ENCODE measurements around the gene TRMT112. TPM values are rescaled to one million over a fixed set of nuclear protein-coding genes. Genes with fewer than 3 reads are reported as not detected.

The TRMT112 gene
- total RNA-seq, 2 donors from 2014 or later = 170 to 223 TPM

DNA sequence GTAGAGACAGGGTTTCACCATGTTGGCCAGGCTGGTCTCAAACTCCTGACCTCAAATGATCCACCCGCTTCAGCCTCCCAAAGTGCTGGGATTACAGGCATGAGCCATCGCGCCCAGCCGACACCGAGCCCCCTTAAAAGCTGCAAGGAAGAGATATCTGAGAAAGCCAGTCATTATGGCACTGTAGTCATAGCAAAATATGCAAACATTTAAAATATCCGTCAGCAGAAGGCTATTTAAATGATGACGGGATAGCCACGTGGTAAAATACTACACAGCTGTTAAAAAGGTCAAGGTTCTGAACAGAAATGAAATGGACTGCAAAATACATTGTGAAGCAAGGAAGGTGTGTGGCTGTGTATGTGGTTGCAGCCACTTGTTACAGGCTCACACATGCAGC lies 16.2 kb upstream of the TRMT112 start:
- Histone ChIP-seq H3K4me1 (peaks cover 29% of the 10 kb centered on the region), H3K4me3 (no peak overlapping the region), H3K36me3 (replicated peaks in 1 of 2; ENCODE audit: insufficient read depth in 1 of 2, low read depth in 2 of 2) (no peaks in the 10 kb centered on the region), H3K9me3 (no peaks in the 10 kb centered on the region), H3K27me3 (no peaks in the 10 kb centered on the region), H3K27ac (no peak overlapping the region)
- intact Hi-C loops (cut with DNase I) = no loop called here
- WGBS, 2 donors = 90 to 92% methylated on average over 8 of the region's 8 CpGs
- ATAC-seq = no peak
- DNase-seq = no peak
- TF ChIP-seq POLR2A (IDR thresholded peaks at IDR 0.05) (no peak), CTCF (IDR thresholded peaks at IDR 0.05) (no peak)

DNA sequence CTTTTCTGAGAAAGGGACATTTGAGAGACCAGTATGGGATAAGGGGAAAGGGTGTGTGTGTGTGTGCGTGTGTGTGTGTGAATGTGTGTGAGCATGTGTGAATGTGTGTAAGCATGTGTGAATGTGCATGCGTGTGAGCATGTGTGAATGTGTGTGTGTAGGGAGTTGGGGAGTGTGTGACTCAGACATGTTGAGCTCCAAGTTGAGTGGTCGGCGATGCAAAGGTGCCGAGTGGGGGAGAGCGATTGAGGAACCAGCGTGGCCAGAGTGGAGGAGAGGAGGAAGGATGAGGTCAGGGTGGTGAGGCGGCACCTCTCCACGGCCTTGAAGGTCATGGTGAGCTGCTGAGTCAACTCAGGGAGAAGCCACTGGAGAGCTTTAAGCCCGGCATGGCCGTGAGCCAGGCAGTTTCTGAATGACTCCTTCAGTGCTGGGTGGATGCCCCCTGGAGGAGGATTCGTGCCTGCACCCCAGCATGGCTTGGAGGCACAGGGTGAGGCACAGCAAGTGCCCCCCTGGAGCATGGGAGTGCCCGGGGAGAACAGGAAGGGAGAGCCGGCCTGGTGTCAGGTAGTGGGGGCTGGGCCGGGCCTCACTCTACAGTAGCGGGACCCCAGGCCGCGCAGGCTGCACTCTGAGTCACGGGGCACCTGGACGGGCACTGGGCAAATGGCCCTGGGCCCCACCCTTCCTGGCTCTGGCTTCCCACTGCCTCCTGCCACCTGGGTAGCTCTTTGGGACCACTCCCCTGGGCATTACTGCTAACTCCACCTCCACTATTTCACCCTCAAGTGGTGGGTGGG lies 14.4 kb upstream of the TRMT112 start:
- peaks cover 29% of the 10 kb centered on the region for H3K4me1 ChIP-seq
- no peaks in the 10 kb centered on the region for H3K27me3 ChIP-seq
- peak overlapping the region; percentile 11 to 71 (median 42) for H3K27ac ChIP-seq
- intact Hi-C loops (cut with DNase I) = no loop called here
- 22 to 26% methylated on average over 17 to 19 of the region's 20 CpGs for WGBS, 2 donors
- TF ChIP-seq CTCF (IDR thresholded peaks at IDR 0.05) (peak in 6 of 7 experiments; percentile 19 to 64 (median 58)), POLR2A (IDR thresholded peaks at IDR 0.05) (no peak)
- H3K4me3 ChIP-seq = no peak overlapping the region
- no peaks in the 10 kb centered on the region for H3K9me3 ChIP-seq
- no peaks in the 10 kb centered on the region for H3K36me3 ChIP-seq (replicated peaks in 1 of 2; ENCODE audit: insufficient read depth in 1 of 2, low read depth in 2 of 2)
- ATAC-seq (peak; percentile 76), DNase-seq (peak; percentile 79 to 93 (median 92))

GRCh38 chr11:64330888-64331287 lies 13.5 kb upstream of the TRMT112 start:
- 77 to 82% methylated on average over 11 of the region's 11 CpGs for WGBS, 2 donors
- H3K4me3 ChIP-seq = no peak overlapping the region
- intact Hi-C loops (cut with DNase I) = no loop called here
- no peaks in the 10 kb centered on the region for H3K9me3 ChIP-seq
- DNase-seq = no peak
- no peak for ATAC-seq
- H3K27ac ChIP-seq = no peak overlapping the region
- H3K4me1 ChIP-seq = peaks cover 29% of the 10 kb centered on the region
- TF ChIP-seq POLR2A (IDR thresholded peaks at IDR 0.05) (no peak), CTCF (IDR thresholded peaks at IDR 0.05) (no peak)
- no peaks in the 10 kb centered on the region for H3K36me3 ChIP-seq (replicated peaks in 1 of 2; ENCODE audit: insufficient read depth in 1 of 2, low read depth in 2 of 2)
- no peaks in the 10 kb centered on the region for H3K27me3 ChIP-seq

DNA sequence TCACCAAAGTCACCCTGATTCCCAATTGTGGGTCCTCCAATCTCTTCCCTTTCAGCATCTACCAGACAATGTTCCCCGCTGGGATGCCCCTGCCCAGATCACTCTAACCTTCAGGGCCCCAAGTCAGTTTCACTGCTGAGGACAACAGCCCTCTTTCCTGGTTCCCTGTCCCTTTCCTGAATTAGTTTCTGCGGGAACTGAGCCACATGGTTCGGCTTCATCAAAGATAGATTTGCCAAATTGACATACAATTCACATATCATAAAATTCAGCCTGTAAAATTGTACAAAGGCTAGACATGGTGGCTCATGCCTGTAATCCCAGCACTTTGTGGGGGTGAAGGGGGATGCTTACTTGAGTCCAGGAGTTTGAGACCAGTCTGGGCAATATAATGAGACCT lies 10.6 kb upstream of the TRMT112 start:
- WGBS, 2 donors = 53 to 66% methylated on average over 3 of the region's 3 CpGs
- Histone ChIP-seq H3K4me1 (peaks cover 29% of the 10 kb centered on the region), H3K9me3 (no peaks in the 10 kb centered on the region), H3K27ac (no peak overlapping the region), H3K4me3 (no peak overlapping the region), H3K27me3 (no peaks in the 10 kb centered on the region), H3K36me3 (replicated peaks in 1 of 2; ENCODE audit: insufficient read depth in 1 of 2, low read depth in 2 of 2) (no peaks in the 10 kb centered on the region)
- ATAC-seq = no peak
- intact Hi-C loops (cut with DNase I) = no loop called here
- TF ChIP-seq CTCF (IDR thresholded peaks at IDR 0.05) (no peak), POLR2A (IDR thresholded peaks at IDR 0.05) (no peak)
- DNase-seq = no peak

GRCh38 chr11:64327375-64327774 lies 10.0 kb upstream of the TRMT112 start:
- TF ChIP-seq CTCF (IDR thresholded peaks at IDR 0.05) (no peak), POLR2A (IDR thresholded peaks at IDR 0.05) (no peak)
- H3K9me3 ChIP-seq = no peaks in the 10 kb centered on the region
- no peak for ATAC-seq
- DNase-seq = no peak
- intact Hi-C loops (cut with DNase I) = no loop called here
- H3K27ac ChIP-seq = no peak overlapping the region
- peaks cover 0 to 2% of the 10 kb centered on the region in 2 donors for H3K36me3 ChIP-seq (replicated peaks in 1 of 2; ENCODE audit: insufficient read depth in 1 of 2, low read depth in 2 of 2)
- peaks cover 26% of the 10 kb centered on the region for H3K4me1 ChIP-seq
- H3K27me3 ChIP-seq = no peaks in the 10 kb centered on the region
- 90 to 97% methylated on average over 2 of the region's 2 CpGs for WGBS, 2 donors
- H3K4me3 ChIP-seq = no peak overlapping the region

Measured in body of pancreas (tissue), 4 donors.